NCI-H69 (cell line): Measurements from ENCODE around the gene B3GNT5.
"Not testable (repeated sequence)": the region's sequence is repeated elsewhere in the genome, so short reads cannot be mapped to it uniquely, and the experiment has no call there.

Experiments used
- DNase-seq: peaks from one replicate; lab custom pipeline; 2025; lab: John Stamatoyannopoulos, UW

B3GNT5 gene

GRCh38 chr3:183230251-183230650 lies 22.8 kb upstream of the B3GNT5 start:
- not testable (repeated sequence) for DNase-seq

GRCh38 chr3:183230826-183231225 lies 22.2 kb upstream of the B3GNT5 start:
- DNase-seq, result no peak

- no peak for DNase-seq
Measured at GRCh38 chr3:183233966-183234365, 19.1 kb upstream of the B3GNT5 start.

- no peak for DNase-seq
Measured at GRCh38 chr3:183239046-183239445, 14.0 kb upstream of the B3GNT5 start.

- no peak for DNase-seq
Measured at GRCh38 chr3:183242431-183242830, 10.6 kb upstream of the B3GNT5 start.

- DNase-seq, result peak; percentile 36
Measured at GRCh38 chr3:183244219-183244618, 8.8 kb upstream of the B3GNT5 start.

GRCh38 chr3:183244981-183245476 lies 8.0 kb upstream of the B3GNT5 start:
- DNase-seq, result no peak

- DNase-seq, result no peak
Measured at GRCh38 chr3:183247011-183247589, 6.0 kb upstream of the B3GNT5 start.

- no peak for DNase-seq
Measured at GRCh38 chr3:183249006-183249718, 3.9 kb upstream of the B3GNT5 start.

GRCh38 chr3:183252118-183252782 lies 803 bp upstream of the B3GNT5 start:
- no peak for DNase-seq

GRCh38 chr3:183253528-183254486 lies 754 bp downstream of the B3GNT5 start:
- DNase-seq, result peak; percentile 80

- DNase-seq, result peak; percentile 72
Measured at GRCh38 chr3:183254487-183255347, 1.7 kb downstream of the B3GNT5 start.

- peak; percentile 74 for DNase-seq
Measured at GRCh38 chr3:183255348-183255730, 2.3 kb downstream of the B3GNT5 start.

- DNase-seq, result no peak
Measured at GRCh38 chr3:183259087-183259486, 6.0 kb downstream of the B3GNT5 start.

GRCh38 chr3:183259621-183260020 lies 6.6 kb downstream of the B3GNT5 start:
- no peak for DNase-seq

GRCh38 chr3:183260167-183260904 lies 7.3 kb downstream of the B3GNT5 start:
- DNase-seq, result no peak

- no peak for DNase-seq
Measured at GRCh38 chr3:183261151-183261724, 8.2 kb downstream of the B3GNT5 start.

GRCh38 chr3:183262875-183263378 lies 9.9 kb downstream of the B3GNT5 start:
- no peak for DNase-seq

- peak; percentile 44 for DNase-seq
Measured at GRCh38 chr3:183264268-183264667, 11.2 kb downstream of the B3GNT5 start.
